ENCODE results near the gene DROSHA.

Gene DROSHA

GRCh38 chr5:31355337-31355736 is 176.6 kb downstream of the DROSHA start:
- H3K4me3 ChIP-seq (ENCODE audit: low read depth, low read length): no peak overlapping the region
